ENCODE data around the gene PRR18. TPM values are rescaled to one million over a fixed set of nuclear protein-coding genes. Genes with fewer than 3 reads are reported as not detected.

Gene PRR18
- total RNA-seq, 1 experiment from 2014 or later, result 0.07 TPM

GRCh38 chr6:166262743-166263515 lies 45.3 kb downstream of the PRR18 start:
- Histone ChIP-seq H3K4me3 (ENCODE audit: insufficient read depth, low read depth, low read length) (no peak overlapping the region), H3K36me3 (replicated peaks; ENCODE audit: control insufficient read depth, insufficient read depth, low read length) (no peaks in the 10 kb centered on the region), H3K27me3 (ENCODE audit: control insufficient read depth, insufficient read depth, low read length) (peaks cover 3% of the 10 kb centered on the region)
- DNase-seq, result no peak

- Histone ChIP-seq H3K4me3 (ENCODE audit: insufficient read depth, low read depth, low read length) (no peak overlapping the region), H3K36me3 (replicated peaks; ENCODE audit: control insufficient read depth, insufficient read depth, low read length) (no peaks in the 10 kb centered on the region), H3K27me3 (ENCODE audit: control insufficient read depth, insufficient read depth, low read length) (peaks cover 14% of the 10 kb centered on the region)
- peak; percentile 51 for DNase-seq
Measured at GRCh38 chr6:166259296-166259977, 48.8 kb downstream of the PRR18 start.

- Histone ChIP-seq H3K27me3 (ENCODE audit: control insufficient read depth, insufficient read depth, low read length) (peaks cover 20% of the 10 kb centered on the region), H3K4me3 (ENCODE audit: insufficient read depth, low read depth, low read length) (no peak overlapping the region), H3K36me3 (replicated peaks; ENCODE audit: control insufficient read depth, insufficient read depth, low read length) (no peaks in the 10 kb centered on the region)
- DNase-seq, result no peak
Measured at GRCh38 chr6:166258854-166259276, 49.3 kb downstream of the PRR18 start.

GRCh38 chr6:166257911-166258318 lies 50.3 kb downstream of the PRR18 start:
- no peak for DNase-seq
- Histone ChIP-seq H3K4me3 (ENCODE audit: insufficient read depth, low read depth, low read length) (no peak overlapping the region), H3K36me3 (replicated peaks; ENCODE audit: control insufficient read depth, insufficient read depth, low read length) (no peaks in the 10 kb centered on the region), H3K27me3 (ENCODE audit: control insufficient read depth, insufficient read depth, low read length) (peaks cover 29% of the 10 kb centered on the region)

Other genes starting within 250 kb of the PRR18 start
- 0.22 and 1.0 TPM in 2 replicates for gene TBXT, start 140.5 kb downstream of the PRR18 start, total RNA-seq (2014; rRNA removed; shearing (Covaris generic))
- 50.1 and 58.0 TPM in 2 replicates for gene SFT2D1, start 34.2 kb upstream of the PRR18 start, total RNA-seq (2014; rRNA removed; shearing (Covaris generic))
- 6.8 and 15.2 TPM in 2 replicates for gene MPC1, start 74.5 kb upstream of the PRR18 start, total RNA-seq (2014; rRNA removed; shearing (Covaris generic))